CD14-positive monocyte (primary cell): ENCODE data around the gene TTBK1. TPM values are rescaled to one million over a fixed set of nuclear protein-coding genes. Genes with fewer than 3 reads are reported as not detected.

Experiments
- DNase-seq, 3 donors: peaks; one replicate each; pipeline ENCODE4 v3.0.0-alpha.2; 2011 to 2022
- H2AFZ ChIP-seq: 2 replicates; pipeline ENCODE4 v1.6.0; 2012; ENCODE audit warnings: mild to moderate bottlenecking, low read depth, low read length, inconsistent platforms; ENCODE audit not compliant: insufficient read depth, poor library complexity, severe bottlenecking
- H3K27ac ChIP-seq, 2 donors: 1 replicate in 1 of 2; 2 replicates in 1 of 2; pipeline ENCODE4 v1.5.1; 2012 to 2013; ENCODE audit warnings: low read length in 2 of 2, control low read depth in 1 of 2, inconsistent platforms in 1 of 2, low read depth in 1 of 2, mild to moderate bottlenecking in 1 of 2
- H3K27me3 ChIP-seq, 2 donors: one replicate each; pipeline versions ENCODE4 v1.6.0 to v1.6.1; 2011 to 2013; ENCODE audit warnings: low read length in 2 of 2; ENCODE audit not compliant: control insufficient read depth in 2 of 2, insufficient read depth in 2 of 2
- H3K36me3 ChIP-seq, 2 donors: replicated peaks in 1 of 2; 1 replicate in 1 of 2; 2 replicates in 1 of 2; pipeline versions ENCODE4 v1.5.1 to v1.6.1; 2012 to 2013; ENCODE audit warnings: low read length in 2 of 2, control low read depth in 1 of 2, inconsistent platforms in 1 of 2, mild to moderate bottlenecking in 1 of 2; ENCODE audit not compliant: insufficient read depth in 2 of 2, control insufficient read depth in 1 of 2
- H3K4me1 ChIP-seq, 2 donors: 1 replicate in 1 of 2; 2 replicates in 1 of 2; pipeline versions ENCODE4 v1.5.1 to v1.6.1; 2012 to 2013; ENCODE audit warnings: low read length in 2 of 2, control low read depth in 1 of 2, inconsistent platforms in 1 of 2, mild to moderate bottlenecking in 1 of 2, moderate library complexity in 1 of 2; ENCODE audit not compliant: insufficient read depth in 2 of 2, control insufficient read depth in 1 of 2
- H3K4me2 ChIP-seq: replicated peaks from 2 replicates; pipeline ENCODE3; 2012; ENCODE audit warnings: low read length, moderate library complexity, mild to moderate bottlenecking; ENCODE audit not compliant: poor library complexity, severe bottlenecking; ENCODE audit errors: extremely low read depth
- H3K4me3 ChIP-seq, 3 experiments: fragments of 200-600 bp in 1 of 3; sonication (generic) in 1 of 3; replicated peaks in 1 of 3; 1 replicate in 2 of 3; 2 replicates in 1 of 3; pipeline ENCODE4 v1.5.1; 2011 to 2013; ENCODE audit warnings: low read length in 3 of 3, mild to moderate bottlenecking in 3 of 3, control low read depth in 2 of 3, low read depth in 2 of 3, inconsistent platforms in 1 of 3, moderate library complexity in 1 of 3
- H3K79me2 ChIP-seq: 2 replicates; pipeline ENCODE4 v1.6.0; 2012; ENCODE audit warnings: mild to moderate bottlenecking, control low read depth, inconsistent platforms, low read length, moderate library complexity; ENCODE audit not compliant: insufficient read depth
- H3K9ac ChIP-seq: 2 replicates; pipeline ENCODE4 v1.6.0; 2017; ENCODE audit warnings: low read length, mild to moderate bottlenecking; ENCODE audit not compliant: insufficient read depth, poor library complexity, severe bottlenecking
- H3K9me3 ChIP-seq, 2 donors: replicated peaks in 1 of 2; 1 replicate in 1 of 2; 2 replicates in 1 of 2; pipeline versions ENCODE4 v1.5.1 to v1.6.1; 2012 to 2013; ENCODE audit warnings: low read length in 2 of 2, control low read depth in 1 of 2; ENCODE audit not compliant: control insufficient read depth in 1 of 2, insufficient read depth in 1 of 2
- H4K20me1 ChIP-seq: 2 replicates; pipeline ENCODE4 v1.6.0; 2012; ENCODE audit warnings: mild to moderate bottlenecking, low read length, control low read depth, moderate library complexity; ENCODE audit not compliant: insufficient read depth
- H3K27ac Mint-ChIP-seq, 7 donors: one replicate each; pipeline ENCODE4 v1.8.0; 2020; ENCODE audit warnings: mild to moderate bottlenecking in 7 of 7, mixed read lengths in 7 of 7, moderate library complexity in 6 of 7, inconsistent platforms in 2 of 7
- H3K27me3 Mint-ChIP-seq, 3 donors: one replicate each; pipeline ENCODE4 v1.8.0; 2021 to 2022; ENCODE audit warnings: low read depth in 3 of 3, mild to moderate bottlenecking in 3 of 3, mixed read lengths in 3 of 3, moderate library complexity in 3 of 3, inconsistent platforms in 1 of 3
- H3K36me3 Mint-ChIP-seq, 2 donors: one replicate each; pipeline ENCODE4 v1.8.0; 2020; ENCODE audit warnings: mixed read lengths in 2 of 2, inconsistent platforms in 1 of 2, mild to moderate bottlenecking in 1 of 2
- H3K4me1 Mint-ChIP-seq: one replicate; pipeline ENCODE4 v1.8.0; 2020; ENCODE audit warnings: mild to moderate bottlenecking, mixed read lengths
- H3K4me3 Mint-ChIP-seq, 2 donors: one replicate each; pipeline ENCODE4 v1.8.0; 2020; ENCODE audit warnings: mild to moderate bottlenecking in 2 of 2, mixed read lengths in 2 of 2, moderate library complexity in 1 of 2
- H3K9me3 Mint-ChIP-seq, 7 donors: one replicate each; pipeline ENCODE4 v1.8.0; 2020 to 2022; ENCODE audit warnings: mixed read lengths in 7 of 7, mild to moderate bottlenecking in 6 of 7, moderate library complexity in 6 of 7, inconsistent platforms in 2 of 7
- CTCF ChIP-seq: fragments of 200-600 bp; IDR thresholded peaks from one replicate; pipeline ENCODE4 v1.8.0; 2022; ENCODE audit warnings: antibody characterized with exemption, mild to moderate bottlenecking
- WGBS: methylation state at CpG from one replicate; pipeline ENCODE4 v1.1.5; 2013; ENCODE audit warnings: missing lambda C conversion rate; ENCODE audit not compliant: insufficient coverage; 5-methylcytosine and 5-hydroxymethylcytosine counted together
- intact Hi-C, 2 donors: fragments of 100-400 bp; cut with micrococcal nuclease; formaldehyde crosslinking; loops; one replicate each; pipeline versions ENCODE4 v1.15.0 to v1.15.1; 2023
- polyA plus RNA-seq, 3 donors: library from polyadenylated mRNA; depleted of rRNA in 1 of 3; unstranded in 2 of 3; stranded (reverse) in 1 of 3; fragments of 300-500 nt in 2 of 3; fragments of >200 nt in 1 of 3; fragmentation: Illumina TruSeq in 2 of 3; gene quantifications; 1 replicate in 2 of 3; 2 replicates in 1 of 3; pipeline ENCODE4 v1.2.3, GENCODE V29; 2012 to 2021

The TTBK1 gene
- polyA plus RNA-seq, 3 donors, result not detected

- H2AFZ ChIP-seq, result no peak overlapping the region
- intact Hi-C loops, result no loop called here
- peaks cover 70 to 76% of the 10 kb centered on the region in 2 donors for H3K4me1 ChIP-seq
- H3K79me2 ChIP-seq, result no peaks in the 10 kb centered on the region
- DNase-seq, result peak; percentile 29 to 64 (median 62)
- Mint-ChIP-seq H3K9me3 (peaks cover 0 to 3% (median 0%) of the 10 kb centered on the region in 7 donors), H3K4me3 (no peak overlapping the region), H3K27me3 (peaks cover 0 to 2% (median 0%) of the 10 kb centered on the region in 3 donors), H3K36me3 (peaks cover 0 to 4% of the 10 kb centered on the region in 2 donors), H3K4me1 (peaks cover 76% of the 10 kb centered on the region), H3K27ac (peak overlapping the region in 4 of 7 donors; percentile 53 to 79 (median 74))
- H3K9me3 ChIP-seq, result no peaks in the 10 kb centered on the region
- no peak for TF ChIP-seq CTCF
- peak overlapping the region; percentile 39 for H3K4me2 ChIP-seq
- no peaks in the 10 kb centered on the region for H3K27me3 ChIP-seq
- H3K27ac ChIP-seq, result no peak overlapping the region
- H3K4me3 ChIP-seq, result no peak overlapping the region
- H3K36me3 ChIP-seq, result no peaks in the 10 kb centered on the region
- H3K9ac ChIP-seq, result no peak overlapping the region
- H4K20me1 ChIP-seq, result no peaks in the 10 kb centered on the region
Measured at GRCh38 chr6:43310624-43311023, 67.3 kb downstream of the TTBK1 start.

GRCh38 chr6:43311666-43312065 is 68.4 kb downstream of the TTBK1 start:
- WGBS, result no CpG with 5 or more reads among the region's 3 CpGs
- H3K27me3 Mint-ChIP-seq, result peaks cover 0 to under 1% (median 0%) of the 10 kb centered on the region in 3 donors
- Histone ChIP-seq H3K4me1 (peaks cover 74 to 86% of the 10 kb centered on the region in 2 donors), H3K27ac (peak overlapping the region; percentile 0 to 68), H3K36me3 (no peaks in the 10 kb centered on the region), H4K20me1 (no peaks in the 10 kb centered on the region), H3K79me2 (no peaks in the 10 kb centered on the region), H3K4me3 (peak overlapping the region in 1 of 3 experiments; percentile 29), H3K9me3 (no peaks in the 10 kb centered on the region), H3K27me3 (no peaks in the 10 kb centered on the region), H3K9ac (no peak overlapping the region), H2AFZ (no peak overlapping the region), H3K4me2 (peak overlapping the region; percentile 39)
- intact Hi-C loops, result no loop called here
- H3K4me1 Mint-ChIP-seq, result peaks cover 83% of the 10 kb centered on the region
- H3K4me3 Mint-ChIP-seq, result peak overlapping the region in 1 of 2 donors; percentile 39
- H3K9me3 Mint-ChIP-seq, result peaks cover 0 to 3% (median 0%) of the 10 kb centered on the region in 7 donors
- DNase-seq, result peak; percentile 43 to 80 (median 69)
- H3K36me3 Mint-ChIP-seq, result peaks cover 3 to 8% of the 10 kb centered on the region in 2 donors
- H3K27ac Mint-ChIP-seq, result peak overlapping the region; percentile 50 to 96 (median 85)
- no peak for TF ChIP-seq CTCF
